Fibroblast of lung (primary cell): ENCODE results near the gene DENND5B. TPM values are rescaled to one million over a fixed set of nuclear protein-coding genes. Genes with fewer than 3 reads are reported as not detected.

Experiments used
- DNase-seq, 2 donors: peaks; one replicate each; pipeline versions ENCODE4 v3.0.0 to v3.0.0-alpha.2; 2010; ENCODE audit warnings: low read depth in 2 of 2
- H2AFZ ChIP-seq: 2 replicates; pipeline ENCODE4 v1.5.1; 2012; ENCODE audit warnings: low read length, control low read depth, inconsistent platforms
- H3K27ac ChIP-seq: 2 replicates; pipeline ENCODE4 v1.5.1; 2011; ENCODE audit warnings: low read length, control low read depth; ENCODE audit not compliant: insufficient read depth
- H3K27me3 ChIP-seq: 2 replicates; pipeline ENCODE4 v1.5.1; 2011; ENCODE audit warnings: mild to moderate bottlenecking, low read length; ENCODE audit not compliant: control insufficient read depth, insufficient read depth
- H3K36me3 ChIP-seq: 2 replicates; pipeline ENCODE4 v1.5.1; 2011; ENCODE audit warnings: low read length; ENCODE audit not compliant: control insufficient read depth, insufficient read depth
- H3K4me1 ChIP-seq: 2 replicates; pipeline ENCODE4 v1.5.1; 2011; ENCODE audit warnings: low read length; ENCODE audit not compliant: control insufficient read depth, insufficient read depth; ENCODE audit errors: extremely low read depth
- H3K4me2 ChIP-seq: 2 replicates; pipeline ENCODE4 v1.5.1; 2011; ENCODE audit warnings: low read length, control low read depth; ENCODE audit not compliant: insufficient read depth; ENCODE audit errors: extremely low read depth
- H3K4me3 ChIP-seq, 4 experiments: fragments of 200-600 bp in 1 of 4; sonication (generic) in 1 of 4; replicated peaks in 1 of 4; 2 replicates each; pipeline ENCODE4 v1.5.1; 2011 to 2016; ENCODE audit warnings: low read length in 4 of 4, low read depth in 3 of 4, mild to moderate bottlenecking in 3 of 4, control low read depth in 2 of 4, inconsistent platforms in 1 of 4, mixed read lengths in 1 of 4; ENCODE audit not compliant: insufficient read depth in 1 of 4; ENCODE audit errors: control extremely low read depth in 1 of 4
- H3K79me2 ChIP-seq: 2 replicates; pipeline ENCODE4 v1.5.1; 2012; ENCODE audit warnings: mild to moderate bottlenecking, low read length, inconsistent platforms; ENCODE audit not compliant: control insufficient read depth, insufficient read depth
- H3K9ac ChIP-seq: 2 replicates; pipeline ENCODE4 v1.5.1; 2011; ENCODE audit warnings: mild to moderate bottlenecking, low read length, control low read depth; ENCODE audit not compliant: insufficient read depth
- H3K9me3 ChIP-seq: 2 replicates; pipeline ENCODE4 v1.5.1; 2012; ENCODE audit warnings: low read depth, low read length; ENCODE audit not compliant: control insufficient read depth, insufficient read depth
- H4K20me1 ChIP-seq: 2 replicates; pipeline ENCODE4 v1.5.1; 2011; ENCODE audit warnings: low read length; ENCODE audit not compliant: control insufficient read depth, insufficient read depth; ENCODE audit errors: extremely low read depth
- EZH2 ChIP-seq: IDR thresholded peaks from 2 replicates; pipeline ENCODE4 v1.5.1; 2012; ENCODE audit warnings: low read length, control low read depth, mild to moderate bottlenecking; ENCODE audit errors: missing control alignments
- polyA plus RNA-seq, 2 donors: library from polyadenylated mRNA; depleted of rRNA in 1 of 2; stranded (reverse) in 1 of 2; unstranded in 1 of 2; fragments of >200 nt; gene quantifications; 2 replicates each; pipeline ENCODE4 v1.2.1, GENCODE V29; 2011 to 2012; ENCODE audit warnings: missing spikeins in 1 of 2
- total RNA-seq: library from RNA; depleted of rRNA; stranded (reverse); fragments of >200 nt; gene quantifications from 2 replicates; pipeline ENCODE4 v1.2.1, GENCODE V29; 2014
- TF ChIP-seq, protein P1 (sequence below), 2 donors: IDR thresholded peaks in 1 of 2; conservative IDR thresholded peaks in 1 of 2; 1 replicate in 1 of 2; 2 replicates in 1 of 2; pipeline ENCODE4 v1.5.1; 2011 to 2012; ENCODE audit warnings: low read length in 2 of 2, control low read depth in 1 of 2, inconsistent platforms in 1 of 2, low read depth in 1 of 2, mild to moderate bottlenecking in 1 of 2

The DENND5B gene
- total and polyA plus RNA-seq, 2 donors (not counting 1 experiment from before 2014, with no cell fraction given) = 5.3 to 6.9 TPM

DNA sequence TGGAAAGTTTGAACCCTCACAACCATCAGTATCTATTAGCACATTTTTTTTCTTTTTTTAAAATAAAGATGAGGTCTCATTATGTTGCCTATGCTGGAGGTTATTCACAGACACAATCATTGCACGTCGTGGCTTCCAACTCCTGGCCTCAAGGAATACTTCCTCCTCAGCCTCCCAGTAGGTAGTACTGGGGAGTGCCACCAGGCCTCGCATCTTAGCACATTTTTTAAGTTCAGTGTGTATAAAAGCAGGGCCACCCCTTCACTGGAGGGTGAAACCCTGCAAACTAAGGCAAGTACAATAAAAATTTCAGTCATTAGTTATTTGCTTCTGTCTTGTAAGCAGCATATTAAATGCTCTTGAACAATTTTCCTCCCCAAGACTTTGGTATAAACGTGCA is 150.8 kb downstream of the DENND5B start:
- TF ChIP-seq, protein P1, sequence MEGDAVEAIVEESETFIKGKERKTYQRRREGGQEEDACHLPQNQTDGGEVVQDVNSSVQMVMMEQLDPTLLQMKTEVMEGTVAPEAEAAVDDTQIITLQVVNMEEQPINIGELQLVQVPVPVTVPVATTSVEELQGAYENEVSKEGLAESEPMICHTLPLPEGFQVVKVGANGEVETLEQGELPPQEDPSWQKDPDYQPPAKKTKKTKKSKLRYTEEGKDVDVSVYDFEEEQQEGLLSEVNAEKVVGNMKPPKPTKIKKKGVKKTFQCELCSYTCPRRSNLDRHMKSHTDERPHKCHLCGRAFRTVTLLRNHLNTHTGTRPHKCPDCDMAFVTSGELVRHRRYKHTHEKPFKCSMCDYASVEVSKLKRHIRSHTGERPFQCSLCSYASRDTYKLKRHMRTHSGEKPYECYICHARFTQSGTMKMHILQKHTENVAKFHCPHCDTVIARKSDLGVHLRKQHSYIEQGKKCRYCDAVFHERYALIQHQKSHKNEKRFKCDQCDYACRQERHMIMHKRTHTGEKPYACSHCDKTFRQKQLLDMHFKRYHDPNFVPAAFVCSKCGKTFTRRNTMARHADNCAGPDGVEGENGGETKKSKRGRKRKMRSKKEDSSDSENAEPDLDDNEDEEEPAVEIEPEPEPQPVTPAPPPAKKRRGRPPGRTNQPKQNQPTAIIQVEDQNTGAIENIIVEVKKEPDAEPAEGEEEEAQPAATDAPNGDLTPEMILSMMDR (conservative IDR thresholded peaks at IDR 0.05 in 1 of 2, IDR thresholded peaks at IDR 0.05 in 1 of 2; ENCODE audit: low read depth in 1 of 2, low read length in 2 of 2) = no peak
- no peak for TF ChIP-seq EZH2
- H3K4me3 ChIP-seq = no peak overlapping the region
- no peaks in the 10 kb centered on the region for H3K79me2 ChIP-seq
- no peaks in the 10 kb centered on the region for H3K9me3 ChIP-seq
- no peaks in the 10 kb centered on the region for H3K4me1 ChIP-seq
- H3K36me3 ChIP-seq = no peaks in the 10 kb centered on the region
- no peak overlapping the region for H2AFZ ChIP-seq
- H3K9ac ChIP-seq = no peak overlapping the region
- H3K27me3 ChIP-seq = no peaks in the 10 kb centered on the region
- H4K20me1 ChIP-seq = no peaks in the 10 kb centered on the region
- no peak overlapping the region for H3K27ac ChIP-seq
- no peak overlapping the region for H3K4me2 ChIP-seq
- no peak for DNase-seq

DNA sequence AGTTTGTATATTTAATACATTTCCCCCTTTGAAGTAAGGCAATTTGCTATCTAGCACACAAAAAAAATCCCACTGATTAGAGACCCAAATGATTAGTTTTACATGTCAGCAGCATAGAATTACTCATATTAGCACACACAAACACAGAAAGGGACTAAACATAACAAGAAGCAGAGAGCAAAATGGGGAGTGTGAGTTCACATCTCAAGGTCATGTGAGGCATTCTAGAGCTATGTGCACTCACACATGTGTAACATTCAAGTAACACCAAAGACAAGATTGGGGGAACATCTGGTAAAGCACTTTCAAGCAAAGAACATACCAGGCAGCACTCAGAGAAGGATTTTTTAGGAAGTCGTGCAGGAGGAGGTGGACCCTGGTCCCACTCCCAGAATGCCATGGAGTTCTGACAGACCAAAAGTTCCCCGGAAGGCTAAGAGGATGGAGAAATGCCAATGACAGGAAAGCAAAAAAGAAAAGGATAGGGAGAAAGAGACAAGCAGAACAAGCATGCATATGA is 159.2 kb downstream of the DENND5B start:
- peak; percentile 24 to 68 for DNase-seq
- Histone ChIP-seq H3K4me2 (no peak overlapping the region), H3K27ac (no peak overlapping the region), H3K4me1 (peaks cover 3% of the 10 kb centered on the region), H3K9ac (no peak overlapping the region), H3K36me3 (no peaks in the 10 kb centered on the region), H3K9me3 (no peaks in the 10 kb centered on the region), H3K79me2 (no peaks in the 10 kb centered on the region), H2AFZ (peak overlapping the region; percentile 8), H3K27me3 (no peaks in the 10 kb centered on the region), H4K20me1 (no peaks in the 10 kb centered on the region), H3K4me3 (no peak overlapping the region)
- no peak for TF ChIP-seq EZH2
- TF ChIP-seq, protein P1 (conservative IDR thresholded peaks at IDR 0.05 in 1 of 2, IDR thresholded peaks at IDR 0.05 in 1 of 2; ENCODE audit: low read depth in 1 of 2, low read length in 2 of 2) = no peak

DNA sequence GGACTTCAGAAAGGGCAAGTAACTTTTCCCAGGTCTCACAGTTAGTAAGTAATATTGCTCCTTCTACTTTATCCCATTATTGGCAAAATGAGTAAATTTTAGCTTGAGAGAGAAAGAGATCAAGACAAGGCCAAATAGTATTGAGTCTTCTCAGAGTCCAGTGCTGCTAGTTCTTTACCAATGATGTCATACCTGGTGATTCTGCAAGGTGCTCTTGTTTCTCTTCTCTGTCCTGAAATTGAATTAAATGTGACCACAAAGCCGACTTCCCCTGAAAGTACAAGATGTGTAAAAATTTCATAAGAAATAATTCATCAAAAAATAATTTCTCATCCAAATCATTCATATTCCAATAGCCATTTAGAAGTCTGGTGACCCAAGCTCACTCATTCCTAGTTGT is 167.5 kb downstream of the DENND5B start:
- no peak for TF ChIP-seq EZH2
- H3K9ac ChIP-seq = no peak overlapping the region
- H3K36me3 ChIP-seq = no peaks in the 10 kb centered on the region
- no peak overlapping the region for H3K4me3 ChIP-seq
- no peak overlapping the region for H2AFZ ChIP-seq
- H3K9me3 ChIP-seq = no peaks in the 10 kb centered on the region
- DNase-seq = no peak
- no peaks in the 10 kb centered on the region for H3K27me3 ChIP-seq
- no peaks in the 10 kb centered on the region for H3K79me2 ChIP-seq
- no peak overlapping the region for H3K27ac ChIP-seq
- H4K20me1 ChIP-seq = no peaks in the 10 kb centered on the region
- no peak overlapping the region for H3K4me2 ChIP-seq
- H3K4me1 ChIP-seq = no peaks in the 10 kb centered on the region
